Activated naive CD8-positive, alpha-beta T cell treated with anti-CD3 and anti-CD28 coated beads, Interleukin-2, amount 10 ng/mL, durations not matched to agents 7 days and 5 days (primary cell): ENCODE results near the gene NCDN. TPM values are rescaled to one million over a fixed set of nuclear protein-coding genes. Genes with fewer than 3 reads are reported as not detected.

Experiments used
- ATAC-seq: fragments of 150-1000 bp; cut with Tn5 transposase; one replicate; pipeline ENCODE4 v1.10.0; 2021; ENCODE audit warnings: low read depth, moderate library complexity
- POLR2A ChIA-PET: fragments of 350-600 bp; sonication (Branson Sonifier 250); formaldehyde crosslinking; loops from one replicate; lab custom pipeline; 2021; ENCODE audit warnings: antibody characterized with exemption; lab: Charles Lee
- DNase-seq: peaks from one replicate; pipeline ENCODE4 v3.0.0; 2021
- H3K27ac Mint-ChIP-seq: one replicate; pipeline ENCODE4 v1.8.0; 2022; ENCODE audit warnings: mild to moderate bottlenecking, mixed read lengths
- H3K27me3 Mint-ChIP-seq: one replicate; pipeline ENCODE4 v1.8.0; 2022; ENCODE audit warnings: mild to moderate bottlenecking, moderate library complexity, mixed read lengths
- H3K36me3 Mint-ChIP-seq: one replicate; pipeline ENCODE4 v1.8.0; 2021; ENCODE audit warnings: mild to moderate bottlenecking, mixed read lengths
- H3K4me1 Mint-ChIP-seq: one replicate; pipeline ENCODE4 v1.8.0; 2021; ENCODE audit warnings: mixed read lengths
- H3K4me3 Mint-ChIP-seq: one replicate; pipeline ENCODE4 v1.8.0; 2022; ENCODE audit warnings: mild to moderate bottlenecking, moderate library complexity, mixed read lengths
- H3K9me3 Mint-ChIP-seq: one replicate; pipeline ENCODE4 v1.8.0; 2021; ENCODE audit warnings: mixed read lengths
- total RNA-seq, 2 experiments: library from RNA; stranded (reverse); gene quantifications; one replicate each; pipeline ENCODE4 v1.2.3, GENCODE V29; 2021

The NCDN gene
- total RNA-seq, 2 experiments from 2014 or later: 21.5 to 23.2 TPM

DNA sequence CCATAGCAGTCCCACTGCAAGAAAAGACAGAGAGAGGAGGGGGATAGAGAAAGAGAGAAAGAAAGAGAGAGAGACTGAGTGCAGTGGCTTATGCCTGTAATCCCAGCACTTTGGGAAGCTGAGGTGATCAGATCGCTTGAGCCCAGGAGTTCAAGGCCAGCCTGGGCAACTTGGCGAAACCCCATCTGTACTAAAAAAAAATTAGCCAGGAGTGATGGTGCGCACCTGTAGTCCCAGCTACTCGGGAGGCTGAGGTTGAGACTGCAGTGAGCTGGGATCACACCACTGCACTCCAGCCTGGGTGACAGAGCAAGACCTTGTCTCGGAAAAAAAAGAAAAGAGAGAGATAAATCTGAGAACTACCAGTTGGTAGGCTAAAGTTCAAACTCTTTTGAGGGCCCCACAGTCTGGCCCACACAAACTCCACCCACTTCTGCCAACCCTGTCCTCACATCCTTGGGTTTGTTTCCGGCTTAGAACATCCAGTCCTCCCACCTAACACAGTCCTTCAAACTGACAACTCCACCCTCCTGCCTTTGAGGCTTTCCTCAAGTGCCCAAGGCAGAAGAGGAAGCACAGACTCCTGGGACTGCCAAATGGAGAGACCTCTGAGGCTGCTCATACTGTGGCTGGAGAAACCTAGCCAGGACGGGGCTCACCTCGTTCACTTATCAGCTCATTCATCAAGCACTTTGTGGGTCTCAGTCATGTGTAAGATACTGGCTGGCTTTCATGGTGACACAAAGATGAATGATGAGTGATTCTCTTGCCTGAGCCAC, 35.6 kb downstream of the NCDN start:
- DNase-seq (no peak), ATAC-seq (peak; percentile 71)
- Mint-ChIP-seq H3K9me3 (no peaks in the 10 kb centered on the region), H3K4me1 (peaks cover 14% of the 10 kb centered on the region), H3K36me3 (peaks cover 7% of the 10 kb centered on the region), H3K4me3 (peak overlapping the region; percentile 19), H3K27ac (peak overlapping the region; percentile 57), H3K27me3 (no peaks in the 10 kb centered on the region)
- POLR2A ChIA-PET: no interaction called here

DNA sequence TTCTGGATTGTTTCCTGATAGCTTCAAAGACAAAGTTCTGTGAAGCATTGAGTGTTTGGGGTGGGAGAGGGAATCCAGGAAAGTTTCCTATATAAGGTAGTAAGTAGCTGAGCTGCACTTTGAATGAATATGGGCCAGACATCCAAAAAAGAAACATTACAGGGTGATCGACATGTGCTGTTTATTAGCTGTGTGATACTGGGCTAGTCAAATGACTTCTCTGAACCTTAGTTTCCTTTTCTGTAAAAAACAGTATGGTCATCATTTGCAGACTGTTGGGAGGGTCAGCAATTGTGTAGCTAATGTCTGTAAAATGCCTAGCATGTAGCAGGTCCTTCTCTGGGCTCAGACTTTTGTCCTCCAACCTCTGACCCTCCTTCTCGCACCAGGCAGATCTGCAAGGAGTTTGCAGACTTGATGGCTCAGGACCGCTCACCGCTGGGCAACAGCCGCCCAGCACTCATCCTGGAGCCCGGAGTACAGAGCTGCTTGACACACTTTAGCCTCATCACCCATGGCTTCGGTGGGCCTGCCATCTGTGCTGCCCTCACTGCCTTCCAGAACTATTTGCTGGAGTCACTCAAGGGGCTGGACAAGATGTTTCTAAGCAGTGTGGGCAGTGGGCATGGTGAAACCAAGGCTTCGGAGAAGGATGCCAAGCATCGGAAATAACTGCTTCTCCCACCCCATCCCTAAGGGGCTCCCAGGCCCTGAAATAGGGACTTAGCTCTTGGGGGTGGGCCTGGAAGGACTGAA, 36.6 kb downstream of the NCDN start:
- H3K9me3 Mint-ChIP-seq: no peaks in the 10 kb centered on the region
- H3K27me3 Mint-ChIP-seq: no peaks in the 10 kb centered on the region
- no peak for ATAC-seq
- POLR2A ChIA-PET: no interaction called here
- peaks cover 7% of the 10 kb centered on the region for H3K36me3 Mint-ChIP-seq
- no peak overlapping the region for H3K4me3 Mint-ChIP-seq
- H3K4me1 Mint-ChIP-seq: peaks cover 12% of the 10 kb centered on the region
- H3K27ac Mint-ChIP-seq: no peak overlapping the region
- no peak for DNase-seq

DNA sequence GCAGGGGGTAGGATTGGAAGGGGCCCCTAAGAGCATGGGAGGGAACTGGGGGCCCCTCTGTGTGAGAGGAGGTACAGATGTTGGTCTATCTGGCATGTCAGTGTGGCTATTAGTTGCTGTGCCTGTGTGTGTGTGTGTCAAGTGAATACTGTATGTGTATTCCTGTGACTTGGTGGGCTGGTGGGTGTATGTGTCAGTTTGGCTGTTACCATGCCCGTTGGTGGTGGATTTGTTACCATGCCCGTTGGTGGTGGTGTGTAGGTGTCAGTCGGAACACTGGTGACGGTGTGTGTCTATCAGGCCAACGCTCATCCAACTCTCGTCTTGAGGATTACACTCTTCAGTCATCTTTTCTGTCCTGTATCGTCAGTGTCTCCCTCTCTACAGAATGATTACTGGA, 38.1 kb downstream of the NCDN start:
- DNase-seq (no peak), ATAC-seq (no peak)
- Mint-ChIP-seq H3K4me3 (no peak overlapping the region), H3K9me3 (no peaks in the 10 kb centered on the region), H3K4me1 (peaks cover 12% of the 10 kb centered on the region), H3K36me3 (peaks cover 7% of the 10 kb centered on the region), H3K27ac (no peak overlapping the region), H3K27me3 (no peaks in the 10 kb centered on the region)
- POLR2A ChIA-PET: interaction anchor here (0.7 kb wide), 1 partner anchor 13 kb away, joined by 3 read pairs; no protein-coding TSS in a partner anchor

DNA sequence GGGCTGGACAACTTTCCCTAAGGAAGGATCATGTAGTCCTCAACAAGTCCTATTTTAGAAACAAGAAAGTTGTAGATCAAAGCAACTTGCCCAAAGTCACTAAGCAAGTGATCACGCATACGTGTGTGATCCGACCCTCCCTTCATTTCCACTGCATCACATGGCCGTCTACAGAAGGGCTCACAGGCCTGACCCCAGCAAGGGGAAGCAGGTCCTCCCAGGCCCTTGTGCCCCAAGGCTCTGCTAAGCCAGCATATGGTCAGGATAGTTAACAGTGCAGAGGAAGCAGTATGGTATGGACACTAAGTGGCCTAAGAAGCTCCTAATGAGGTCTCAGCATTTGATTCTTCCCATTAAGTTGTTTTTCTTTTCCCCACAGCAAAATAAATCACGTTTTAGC, 40.3 kb downstream of the NCDN start:
- H3K4me1 Mint-ChIP-seq: peaks cover 10% of the 10 kb centered on the region
- H3K9me3 Mint-ChIP-seq: no peaks in the 10 kb centered on the region
- ATAC-seq (no peak), DNase-seq (no peak)
- H3K27ac Mint-ChIP-seq: no peak overlapping the region
- POLR2A ChIA-PET: no interaction called here
- peaks cover 4% of the 10 kb centered on the region for H3K36me3 Mint-ChIP-seq
- H3K27me3 Mint-ChIP-seq: no peaks in the 10 kb centered on the region
- no peak overlapping the region for H3K4me3 Mint-ChIP-seq

DNA sequence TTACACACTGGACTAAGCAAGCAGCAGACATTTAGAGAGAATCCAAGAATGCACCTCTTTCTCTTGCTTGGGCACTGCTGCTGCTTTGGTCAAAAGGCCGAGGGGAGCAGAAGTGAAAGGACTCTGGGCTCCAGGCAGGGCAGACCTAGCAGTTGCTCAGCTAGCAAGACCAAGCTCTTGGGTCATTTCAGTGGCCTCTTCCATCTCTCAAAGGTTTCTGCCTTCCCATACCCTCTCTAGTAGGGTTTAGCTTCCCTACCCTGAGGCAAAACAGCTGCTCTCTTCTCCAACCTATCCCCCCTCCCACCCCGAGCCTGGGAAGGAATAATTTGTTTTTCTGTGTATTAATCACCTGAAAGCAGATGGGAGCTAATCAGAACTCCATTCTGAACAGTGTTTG, 41.3 kb downstream of the NCDN start:
- ATAC-seq: no peak

DNA sequence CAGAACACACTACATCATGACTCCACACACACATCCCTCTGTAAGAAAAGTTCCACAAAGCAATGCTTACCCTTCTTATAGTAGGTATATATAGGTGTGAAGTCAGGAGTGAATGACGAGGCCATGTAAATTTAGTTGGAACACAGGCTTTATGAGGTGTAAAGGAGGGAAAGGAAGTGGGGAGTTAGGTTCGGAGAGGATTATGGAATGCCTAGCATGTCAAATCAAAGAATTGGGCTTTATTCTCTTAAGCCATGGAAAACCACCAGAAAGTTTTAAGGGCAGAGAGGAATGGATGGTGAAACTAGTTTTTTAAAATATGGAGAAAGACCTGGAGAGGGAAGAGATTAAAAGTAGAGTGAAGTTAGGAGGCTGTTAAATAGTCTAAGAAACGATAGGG, 41.8 kb downstream of the NCDN start:
- no peak for DNase-seq
- Mint-ChIP-seq H3K4me1 (no peaks in the 10 kb centered on the region), H3K4me3 (no peak overlapping the region), H3K9me3 (no peaks in the 10 kb centered on the region), H3K36me3 (peaks cover 7% of the 10 kb centered on the region), H3K27ac (peak overlapping the region; percentile 8), H3K27me3 (no peaks in the 10 kb centered on the region)
- POLR2A ChIA-PET: interaction anchor here (0.6 kb wide), 1 partner anchor 147 kb away, joined by 3 read pairs; no protein-coding TSS in a partner anchor
- ATAC-seq: no peak

More for the DNA sequence above, 41.3 kb downstream of the NCDN start:
- no peak overlapping the region for H3K27ac Mint-ChIP-seq
- POLR2A ChIA-PET: interaction anchor here (0.6 kb wide), 1 partner anchor 147 kb away, joined by 3 read pairs; no protein-coding TSS in a partner anchor
- no peaks in the 10 kb centered on the region for H3K9me3 Mint-ChIP-seq
- H3K4me3 Mint-ChIP-seq: no peak overlapping the region
- peaks cover 7% of the 10 kb centered on the region for H3K36me3 Mint-ChIP-seq
- H3K27me3 Mint-ChIP-seq: no peaks in the 10 kb centered on the region
- H3K4me1 Mint-ChIP-seq: peaks cover 3% of the 10 kb centered on the region
- no peak for DNase-seq

DNA sequence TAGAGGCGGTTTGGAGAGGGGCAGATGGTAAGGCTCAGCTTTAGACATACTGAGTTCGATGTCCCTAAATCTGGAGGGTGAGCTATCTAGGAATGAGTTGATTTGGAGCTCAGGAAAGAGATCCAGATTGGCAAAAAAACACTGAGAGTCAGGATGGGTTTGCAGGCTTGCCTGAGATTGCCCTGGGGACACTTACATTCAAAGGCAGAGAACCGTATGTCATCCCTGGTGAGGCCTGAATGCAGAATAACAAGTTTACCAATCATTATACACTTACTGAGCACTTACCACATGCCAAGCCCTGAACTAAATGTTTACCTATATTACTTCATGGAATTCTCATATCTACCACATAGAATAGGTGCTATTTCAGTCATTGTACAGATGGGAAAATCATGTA, 43.0 kb downstream of the NCDN start:
- POLR2A ChIA-PET: no interaction called here
- ATAC-seq: no peak
- H3K36me3 Mint-ChIP-seq: peaks cover 14% of the 10 kb centered on the region
- no peak overlapping the region for H3K4me3 Mint-ChIP-seq
- no peaks in the 10 kb centered on the region for H3K4me1 Mint-ChIP-seq
- no peak overlapping the region for H3K27ac Mint-ChIP-seq
- no peaks in the 10 kb centered on the region for H3K9me3 Mint-ChIP-seq
- DNase-seq: no peak
- H3K27me3 Mint-ChIP-seq: no peaks in the 10 kb centered on the region

DNA sequence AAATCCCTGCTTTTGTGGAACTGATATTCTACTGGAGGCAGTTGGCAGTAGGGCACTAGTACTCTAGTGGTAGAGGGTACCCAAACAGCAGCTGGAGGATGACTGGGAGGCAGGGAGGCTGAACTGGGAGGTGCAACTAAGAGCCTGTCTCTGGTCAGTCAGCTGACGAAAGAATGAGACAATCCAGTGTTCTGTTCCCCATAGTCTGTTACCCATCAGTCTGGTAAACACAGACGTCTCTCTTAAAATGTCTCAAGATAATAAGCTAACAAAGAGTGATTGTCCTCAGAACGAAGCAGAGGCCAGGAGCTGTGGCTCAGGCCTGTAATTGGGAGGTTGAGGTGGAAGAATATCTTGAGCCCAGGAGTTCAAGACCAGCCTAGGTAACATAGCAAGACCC, 45.9 kb downstream of the NCDN start:
- H3K4me1 Mint-ChIP-seq: peaks cover 8% of the 10 kb centered on the region
- H3K27me3 Mint-ChIP-seq: no peaks in the 10 kb centered on the region
- H3K36me3 Mint-ChIP-seq: peaks cover 21% of the 10 kb centered on the region
- H3K9me3 Mint-ChIP-seq: no peaks in the 10 kb centered on the region
- DNase-seq: no peak
- H3K4me3 Mint-ChIP-seq: no peak overlapping the region
- POLR2A ChIA-PET: interaction anchor here (0.6 kb wide), 1 partner anchor 1518 kb away, joined by 5 read pairs; no protein-coding TSS in a partner anchor
- no peak for ATAC-seq
- no peak overlapping the region for H3K27ac Mint-ChIP-seq

DNA sequence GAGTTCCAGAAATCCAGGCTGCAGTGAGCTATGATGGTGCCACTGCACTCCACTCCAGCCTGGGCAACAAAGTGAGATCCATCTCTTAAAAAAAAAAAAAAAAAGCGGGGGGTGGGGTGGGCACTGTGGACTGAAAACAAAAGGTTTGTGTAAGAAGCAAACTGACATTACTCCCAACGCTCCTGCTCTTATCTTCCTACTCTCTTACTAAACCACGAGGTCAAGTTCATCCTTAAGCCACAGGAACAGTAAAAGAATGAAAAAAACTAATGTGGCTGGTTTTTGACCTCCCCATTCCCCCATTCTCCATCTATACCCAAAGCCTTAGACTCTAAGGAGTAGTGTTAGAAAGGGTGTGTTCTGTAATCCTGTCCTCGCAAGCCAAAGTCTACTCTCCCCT, 46.3 kb downstream of the NCDN start:
- Mint-ChIP-seq H3K27me3 (no peaks in the 10 kb centered on the region), H3K4me3 (no peak overlapping the region), H3K4me1 (peaks cover 8% of the 10 kb centered on the region), H3K9me3 (no peaks in the 10 kb centered on the region), H3K27ac (peak overlapping the region; percentile 26), H3K36me3 (peaks cover 22% of the 10 kb centered on the region)
- DNase-seq (no peak), ATAC-seq (no peak)
- POLR2A ChIA-PET: interaction anchor here (0.6 kb wide), 1 partner anchor 1518 kb away, joined by 5 read pairs; no protein-coding TSS in a partner anchor

DNA sequence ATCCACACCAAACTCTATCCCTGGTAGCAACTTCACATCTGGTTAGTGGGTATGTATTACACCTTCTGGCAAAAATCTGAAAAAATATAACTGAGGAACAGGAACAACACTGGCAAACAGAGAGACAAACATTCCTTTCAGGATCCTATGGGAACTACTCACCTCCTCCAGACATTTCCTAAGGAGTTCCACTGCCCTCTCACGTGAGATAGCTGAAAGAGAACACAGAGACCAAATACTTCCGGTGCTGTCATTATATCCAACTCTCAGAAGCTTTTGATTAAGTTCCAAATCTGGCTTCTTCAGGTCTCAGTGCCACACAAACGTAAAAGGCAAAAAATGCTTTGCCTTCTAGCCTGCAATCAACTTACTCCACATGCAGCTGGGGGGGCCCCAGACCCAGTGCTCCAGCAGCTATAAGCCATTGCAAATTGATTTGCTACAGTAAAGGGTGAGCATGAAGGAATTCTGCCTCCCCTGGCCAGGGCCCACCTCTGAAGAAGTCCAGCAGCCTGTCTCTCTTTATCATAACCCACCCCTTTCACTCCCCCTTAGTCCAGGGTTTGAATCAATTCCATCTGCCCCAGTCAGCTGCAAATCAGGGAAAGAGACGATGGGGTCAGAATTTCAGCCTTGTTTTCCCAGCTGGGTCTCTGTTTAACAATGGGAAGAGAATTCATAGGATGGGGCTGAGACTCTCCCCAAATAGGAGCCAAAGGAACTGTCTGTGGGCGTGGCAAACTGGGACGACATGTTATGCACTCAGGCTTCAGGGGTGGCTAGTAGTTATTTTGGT, 47.7 kb downstream of the NCDN start:
- Mint-ChIP-seq H3K27ac (no peak overlapping the region), H3K4me1 (peaks cover 8% of the 10 kb centered on the region), H3K27me3 (no peaks in the 10 kb centered on the region), H3K36me3 (peaks cover 29% of the 10 kb centered on the region), H3K9me3 (no peaks in the 10 kb centered on the region), H3K4me3 (no peak overlapping the region)
- no peak for ATAC-seq
- POLR2A ChIA-PET: interaction anchor here (1.1 kb wide), 1 partner anchor 28 kb away, joined by 4 read pairs; no protein-coding TSS in a partner anchor
- no peak for DNase-seq

DNA sequence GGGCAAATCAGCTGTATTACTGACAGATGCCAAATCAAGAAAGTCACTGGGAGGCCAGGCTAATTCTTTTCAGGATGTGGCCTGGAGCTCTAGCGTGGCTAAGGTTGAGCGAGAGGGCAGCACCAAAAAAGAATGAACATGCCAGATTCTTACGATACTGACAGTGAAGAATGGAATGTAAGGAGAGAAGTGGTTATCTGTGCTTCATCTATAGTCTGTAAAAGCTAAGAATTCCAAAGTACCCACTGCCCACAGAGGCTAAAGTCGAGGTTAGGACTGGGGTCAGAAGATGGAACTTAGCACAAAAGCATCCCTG, 48.2 kb downstream of the NCDN start:
- DNase-seq (no peak), ATAC-seq (no peak)
- H3K36me3 Mint-ChIP-seq: peaks cover 32% of the 10 kb centered on the region
- POLR2A ChIA-PET: no interaction called here
- H3K4me3 Mint-ChIP-seq: no peak overlapping the region
- H3K27me3 Mint-ChIP-seq: no peaks in the 10 kb centered on the region
- H3K27ac Mint-ChIP-seq: peak overlapping the region; percentile 5
- H3K4me1 Mint-ChIP-seq: peaks cover 8% of the 10 kb centered on the region
- no peaks in the 10 kb centered on the region for H3K9me3 Mint-ChIP-seq

DNA sequence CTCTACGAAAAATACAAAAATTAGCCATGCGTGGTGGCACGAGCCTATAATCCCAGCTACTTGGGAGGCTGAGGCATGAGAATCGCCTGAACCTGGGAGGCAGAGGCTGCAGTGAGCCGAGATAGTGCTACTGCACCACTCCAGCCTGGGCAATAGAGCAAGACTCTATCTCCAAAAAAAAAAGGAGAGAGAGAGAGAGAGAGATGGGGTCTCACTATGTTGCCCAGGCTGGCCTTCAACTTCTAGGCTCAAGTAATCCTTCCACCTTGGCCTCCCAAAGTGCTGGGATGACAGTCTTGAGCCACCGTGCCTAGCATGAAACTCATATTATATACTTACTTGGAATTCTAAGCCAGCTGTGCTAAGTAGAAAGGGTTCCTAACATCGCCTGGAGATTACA, 54.1 kb downstream of the NCDN start:
- Mint-ChIP-seq H3K4me3 (no peak overlapping the region), H3K4me1 (peaks cover 7% of the 10 kb centered on the region), H3K36me3 (peaks cover 25% of the 10 kb centered on the region), H3K9me3 (no peaks in the 10 kb centered on the region), H3K27ac (no peak overlapping the region), H3K27me3 (no peaks in the 10 kb centered on the region)
- POLR2A ChIA-PET: no interaction called here
- DNase-seq (no peak), ATAC-seq (no peak)

DNA sequence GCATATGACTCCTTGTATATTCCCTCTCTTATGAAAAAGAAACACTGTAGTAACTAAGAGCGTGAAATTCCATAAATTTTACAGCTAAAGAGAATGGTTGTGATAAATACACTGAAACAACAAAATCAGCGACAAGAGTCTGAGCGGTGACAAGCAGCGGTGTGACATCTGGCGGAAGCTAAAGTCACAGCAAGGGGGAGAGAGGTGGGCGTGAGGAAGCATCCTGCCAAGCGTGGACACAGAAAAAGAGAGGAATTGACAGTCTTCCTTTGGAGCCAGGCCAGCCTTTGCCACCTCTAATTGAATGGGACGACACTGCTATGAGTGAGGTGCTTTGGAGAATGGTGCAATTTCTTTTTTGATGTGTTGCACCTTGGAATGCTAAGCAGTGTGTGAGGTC, 57.8 kb downstream of the NCDN start:
- no peak overlapping the region for H3K27ac Mint-ChIP-seq
- ATAC-seq: no peak
- no peak overlapping the region for H3K4me3 Mint-ChIP-seq
- no peaks in the 10 kb centered on the region for H3K9me3 Mint-ChIP-seq
- POLR2A ChIA-PET: no interaction called here
- no peak for DNase-seq
- no peaks in the 10 kb centered on the region for H3K27me3 Mint-ChIP-seq
- peaks cover 15% of the 10 kb centered on the region for H3K36me3 Mint-ChIP-seq
- peaks cover 9% of the 10 kb centered on the region for H3K4me1 Mint-ChIP-seq
